IMR-90 (cell line): ENCODE data around the gene FLYWCH1. TPM values are rescaled to one million over a fixed set of nuclear protein-coding genes. Genes with fewer than 3 reads are reported as not detected.
A peak's percentile ranks its signal among the peaks of the same experiment; 100 is the strongest.

Source experiments
- ATAC-seq: fragments of 200-7000 bp; cut with Tn5 transposase; 2 replicates; pipeline ENCODE4 v1.9.1; 2020; ENCODE audit warnings: low read depth, mild to moderate bottlenecking, moderate library complexity
- BruUV-seq: library from RNA; stranded (reverse); fragments of 400-500 nt; replicated peaks from 2 replicates; lab custom pipeline; 2021; lab: Mats Ljungman, UMichigan
- CTCF ChIA-PET: fragments of 300-600 bp; formaldehyde crosslinking; extraction: SDS; loops from one replicate; lab custom pipeline; 2021; ENCODE audit warnings: antibody characterized with exemption; lab: Yijun Ruan, JAX
- POLR2A ChIA-PET: fragments of 300-600 bp; sonication (Branson Sonifier 250); formaldehyde crosslinking; loops from one replicate; lab custom pipeline; 2022; ENCODE audit warnings: antibody characterized with exemption; ENCODE audit not compliant: unreplicated experiment; lab: Charles Lee
- DNase-seq: peaks from one replicate; pipeline ENCODE4 v3.0.0; 2013
- H2AFZ ChIP-seq: replicated peaks from 2 replicates; pipeline ENCODE3; 2013; ENCODE audit warnings: low read length, mild to moderate bottlenecking; ENCODE audit not compliant: poor library complexity
- H2AK5ac ChIP-seq: 2 replicates; pipeline ENCODE4 v1.6.1; 2013; ENCODE audit warnings: low read depth, low read length, inconsistent platforms
- H2AK9ac ChIP-seq: replicated peaks from 2 replicates; pipeline ENCODE3; 2013; ENCODE audit warnings: mild to moderate bottlenecking, low read depth, low read length, moderate library complexity; ENCODE audit not compliant: poor library complexity
- H2BK120ac ChIP-seq: 2 replicates; pipeline ENCODE4 v1.6.1; 2013; ENCODE audit warnings: low read depth, low read length, inconsistent platforms
- H2BK15ac ChIP-seq: 3 replicates; pipeline ENCODE4 v1.6.1; 2013; ENCODE audit warnings: low read depth, low read length, inconsistent platforms
- H2BK20ac ChIP-seq: 2 replicates; pipeline ENCODE4 v1.6.1; 2013; ENCODE audit warnings: low read depth, mild to moderate bottlenecking, inconsistent platforms, low read length, moderate library complexity
- H2BK5ac ChIP-seq: 2 replicates; pipeline ENCODE4 v1.6.1; 2013; ENCODE audit warnings: mild to moderate bottlenecking, low read depth, low read length, inconsistent platforms; ENCODE audit not compliant: poor library complexity, severe bottlenecking
- H3K14ac ChIP-seq: replicated peaks from 2 replicates; pipeline ENCODE4 v1.6.1; 2013; ENCODE audit warnings: low read depth, low read length, inconsistent platforms
- H3K18ac ChIP-seq: 2 replicates; pipeline ENCODE4 v1.6.1; 2013; ENCODE audit warnings: low read depth, low read length, control low read depth
- H3K23ac ChIP-seq: 2 replicates; pipeline ENCODE4 v1.6.1; 2013; ENCODE audit warnings: low read depth, low read length, inconsistent platforms
- H3K27ac ChIP-seq: 2 replicates; pipeline ENCODE4 v1.5.1; 2013; ENCODE audit warnings: mild to moderate bottlenecking, control low read depth, low read length; ENCODE audit not compliant: insufficient read depth
- H3K27me3 ChIP-seq: 2 replicates; pipeline ENCODE4 v1.6.1; 2013; ENCODE audit warnings: low read length; ENCODE audit not compliant: control insufficient read depth, insufficient read depth
- H3K36me3 ChIP-seq: 2 replicates; pipeline ENCODE4 v1.6.1; 2013; ENCODE audit warnings: low read length, mixed read lengths; ENCODE audit not compliant: control insufficient read depth, insufficient read depth
- H3K4ac ChIP-seq: 2 replicates; pipeline ENCODE4 v1.6.1; 2013; ENCODE audit warnings: low read depth, low read length, inconsistent platforms
- H3K4me1 ChIP-seq: 2 replicates; pipeline ENCODE4 v1.6.1; 2013; ENCODE audit warnings: low read length, mixed read lengths; ENCODE audit not compliant: control insufficient read depth, insufficient read depth
- H3K4me2 ChIP-seq: 2 replicates; pipeline ENCODE4 v1.6.1; 2013; ENCODE audit warnings: low read depth, mild to moderate bottlenecking, control low read depth, low read length, moderate library complexity
- H3K4me3 ChIP-seq: 2 replicates; pipeline ENCODE4 v1.5.1; 2013; ENCODE audit warnings: low read depth, mild to moderate bottlenecking, control low read depth, low read length, moderate library complexity; ENCODE audit not compliant: insufficient read depth
- H3K56ac ChIP-seq: 2 replicates; pipeline ENCODE4 v1.6.1; 2013; ENCODE audit warnings: low read length, inconsistent platforms; ENCODE audit not compliant: insufficient read depth; ENCODE audit errors: extremely low read depth
- H3K79me1 ChIP-seq, 2 experiments: 2 replicates each; pipeline ENCODE4 v1.6.1; 2013; ENCODE audit warnings: low read length in 2 of 2, inconsistent platforms in 1 of 2, low read depth in 1 of 2
- H3K9ac ChIP-seq: 2 replicates; pipeline ENCODE4 v1.6.1; 2013; ENCODE audit warnings: low read depth, low read length, control low read depth
- H3K9me1 ChIP-seq: 2 replicates; pipeline ENCODE4 v1.6.1; 2013; ENCODE audit warnings: low read length, inconsistent platforms; ENCODE audit not compliant: insufficient read depth
- H3K9me3 ChIP-seq: 2 replicates; pipeline ENCODE4 v1.6.1; 2013; ENCODE audit warnings: low read length; ENCODE audit not compliant: control insufficient read depth, insufficient read depth
- H4K20me1 ChIP-seq: 2 replicates; pipeline ENCODE4 v1.6.1; 2013; ENCODE audit warnings: low read length, inconsistent platforms; ENCODE audit not compliant: insufficient read depth
- H4K5ac ChIP-seq: 2 replicates; pipeline ENCODE4 v1.6.1; 2013; ENCODE audit warnings: mild to moderate bottlenecking, low read depth, low read length, control low read depth
- H4K8ac ChIP-seq, 2 experiments: 2 replicates each; pipeline ENCODE4 v1.6.1; 2013; ENCODE audit warnings: low read depth in 2 of 2, low read length in 2 of 2, control low read depth in 1 of 2, inconsistent platforms in 1 of 2
- H4K91ac ChIP-seq: 2 replicates; pipeline ENCODE4 v1.6.1; 2013; ENCODE audit warnings: low read depth, low read length, inconsistent platforms; ENCODE audit not compliant: insufficient read depth
- BHLHE40 ChIP-seq: fragments of 150-350 bp; IDR thresholded peaks from 2 replicates; pipeline ENCODE4 v1.6.1; 2016; ENCODE audit warnings: mild to moderate bottlenecking, low read depth, low read length
- MXI1 ChIP-seq: IDR thresholded peaks from 2 replicates; pipeline ENCODE4 v1.6.1; 2012; ENCODE audit warnings: low read depth, mild to moderate bottlenecking, low read length, moderate library complexity, borderline replicate concordance
- RAD21 ChIP-seq: IDR thresholded peaks from 2 replicates; pipeline ENCODE4 v1.6.1; 2012; ENCODE audit warnings: low read length, improper control_type of control experiment
- RFX5 ChIP-seq: IDR thresholded peaks from 2 replicates; pipeline ENCODE4 v1.8.0; 2012; ENCODE audit warnings: low read depth, mild to moderate bottlenecking, low read length, moderate library complexity
- SMC3 ChIP-seq: fragments of 150-350 bp; IDR thresholded peaks from 2 replicates; pipeline ENCODE4 v1.6.1; 2016; ENCODE audit warnings: low read depth, mild to moderate bottlenecking, antibody characterized with exemption, low read length, moderate library complexity
- WGBS, 2 experiments: methylation state at CpG; one replicate each; pipeline versions ENCODE4 v1.1.5 to v1.1.7; 2013; ENCODE audit warnings: missing lambda C conversion rate in 2 of 2; ENCODE audit not compliant: insufficient read length in 1 of 2; ENCODE audit errors: extremely low coverage in 2 of 2; 5-methylcytosine and 5-hydroxymethylcytosine counted together
- dilution Hi-C: fragments of 300-500 bp; cut with HindIII; formaldehyde crosslinking; loops from one replicate; pipeline ENCODE4 v1.14.3; 2018; ENCODE audit warnings: low sequenced_read_pairs; ENCODE audit not compliant: unreplicated experiment
- in situ Hi-C: fragments of 300-500 bp; cut with MboI; formaldehyde crosslinking; loops from 3 replicates; pipeline ENCODE4 v1.14.3; 2019; ENCODE audit warnings: low sequenced_read_pairs, inconsistent platforms, mixed read lengths
- intact Hi-C: fragments of 100-400 bp; cut with micrococcal nuclease; formaldehyde crosslinking; loops from 2 replicates; pipeline ENCODE4 v1.10.0; 2022
- polyA plus RNA-seq, 3 experiments: library from polyadenylated mRNA; depleted of rRNA; stranded (reverse); fragments of >200 nt; gene quantifications; 2 replicates each; pipeline ENCODE4 v1.2.3, GENCODE V29; 2012; ENCODE audit warnings: low replicate concordance in 1 of 3
- total RNA-seq: library from RNA; depleted of rRNA; stranded (reverse); fragments of >200 nt; gene quantifications from 2 replicates; pipeline ENCODE4 v1.2.3, GENCODE V29; 2012
- TF ChIP-seq, protein P1 (sequence below): conservative IDR thresholded peaks from 2 replicates; pipeline ENCODE4 v1.5.1; 2012; ENCODE audit warnings: mild to moderate bottlenecking, low read depth, low read length, improper control_type of control experiment
- TF ChIP-seq, protein P2 (sequence below): fragments of 150-350 bp; IDR thresholded peaks from 2 replicates; pipeline ENCODE4 v1.6.1; 2017; ENCODE audit warnings: mild to moderate bottlenecking, antibody characterized with exemption, low read length, low read depth

The FLYWCH1 gene
- total and polyA plus RNA-seq, 2 of the 4 experiments (the other 2 are of a cell fraction), result 14.3 to 25.2 TPM

DNA sequence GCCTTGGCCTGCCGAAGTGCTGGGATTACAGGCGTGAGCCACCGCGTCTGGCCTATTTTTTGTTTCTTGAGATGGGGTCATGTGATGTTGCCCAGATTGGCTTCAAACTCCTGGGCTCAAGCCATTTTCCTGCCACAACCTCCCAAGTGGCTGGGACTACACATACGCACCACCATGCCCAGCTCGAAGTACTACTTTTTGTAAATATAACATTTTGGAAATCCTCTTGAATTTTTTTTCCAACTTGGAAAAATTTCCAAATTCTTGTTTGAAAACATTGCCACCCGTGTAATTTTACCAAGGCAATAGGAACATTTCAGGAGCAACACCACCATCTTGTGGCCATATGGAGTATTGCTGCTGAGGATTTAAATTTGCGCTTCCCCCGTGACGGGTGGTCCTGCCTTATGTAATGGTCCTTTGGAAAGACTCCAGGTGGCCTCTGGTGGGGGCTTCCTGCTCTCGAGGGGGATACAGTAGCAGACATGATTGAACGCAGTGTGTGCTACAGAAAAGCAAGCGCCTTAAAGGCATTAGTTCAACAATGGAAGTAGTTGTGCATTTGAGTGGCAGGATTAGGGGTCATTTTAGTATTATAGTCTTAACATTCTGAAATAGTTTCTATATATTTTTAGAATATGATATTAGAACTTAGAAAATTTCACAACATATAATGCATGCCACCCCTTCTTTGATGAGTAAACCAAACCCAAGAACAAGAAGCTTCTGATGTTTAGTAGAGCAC is 8.0 kb downstream of the FLYWCH1 start:
- H2AK5ac ChIP-seq, result no peak overlapping the region
- H3K18ac ChIP-seq, result no peak overlapping the region
- no TSS peak for BruUV-seq
- H4K8ac ChIP-seq, result no peak overlapping the region
- peaks cover 5% of the 10 kb centered on the region; the same call in 1 of the 2 replicates for H4K20me1 ChIP-seq
- no peak overlapping the region for H2BK20ac ChIP-seq
- no peak overlapping the region for H3K27ac ChIP-seq
- TF ChIP-seq, protein P1, sequence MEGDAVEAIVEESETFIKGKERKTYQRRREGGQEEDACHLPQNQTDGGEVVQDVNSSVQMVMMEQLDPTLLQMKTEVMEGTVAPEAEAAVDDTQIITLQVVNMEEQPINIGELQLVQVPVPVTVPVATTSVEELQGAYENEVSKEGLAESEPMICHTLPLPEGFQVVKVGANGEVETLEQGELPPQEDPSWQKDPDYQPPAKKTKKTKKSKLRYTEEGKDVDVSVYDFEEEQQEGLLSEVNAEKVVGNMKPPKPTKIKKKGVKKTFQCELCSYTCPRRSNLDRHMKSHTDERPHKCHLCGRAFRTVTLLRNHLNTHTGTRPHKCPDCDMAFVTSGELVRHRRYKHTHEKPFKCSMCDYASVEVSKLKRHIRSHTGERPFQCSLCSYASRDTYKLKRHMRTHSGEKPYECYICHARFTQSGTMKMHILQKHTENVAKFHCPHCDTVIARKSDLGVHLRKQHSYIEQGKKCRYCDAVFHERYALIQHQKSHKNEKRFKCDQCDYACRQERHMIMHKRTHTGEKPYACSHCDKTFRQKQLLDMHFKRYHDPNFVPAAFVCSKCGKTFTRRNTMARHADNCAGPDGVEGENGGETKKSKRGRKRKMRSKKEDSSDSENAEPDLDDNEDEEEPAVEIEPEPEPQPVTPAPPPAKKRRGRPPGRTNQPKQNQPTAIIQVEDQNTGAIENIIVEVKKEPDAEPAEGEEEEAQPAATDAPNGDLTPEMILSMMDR, result peak; percentile 91
- TF ChIP-seq RAD21, result peak; percentile 86
- TF ChIP-seq, protein P2, sequence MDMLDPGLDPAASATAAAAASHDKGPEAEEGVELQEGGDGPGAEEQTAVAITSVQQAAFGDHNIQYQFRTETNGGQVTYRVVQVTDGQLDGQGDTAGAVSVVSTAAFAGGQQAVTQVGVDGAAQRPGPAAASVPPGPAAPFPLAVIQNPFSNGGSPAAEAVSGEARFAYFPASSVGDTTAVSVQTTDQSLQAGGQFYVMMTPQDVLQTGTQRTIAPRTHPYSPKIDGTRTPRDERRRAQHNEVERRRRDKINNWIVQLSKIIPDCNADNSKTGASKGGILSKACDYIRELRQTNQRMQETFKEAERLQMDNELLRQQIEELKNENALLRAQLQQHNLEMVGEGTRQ, result peak; percentile 88
- TF ChIP-seq SMC3, result peak; percentile 67
- no peak for TF ChIP-seq MXI1
- no peak for TF ChIP-seq BHLHE40
- TF ChIP-seq RFX5, result no peak
- peaks cover 5% of the 10 kb centered on the region for H3K4me1 ChIP-seq
- dilution Hi-C loops, result no loop called here
- H2BK120ac ChIP-seq, result no peak overlapping the region
- H4K5ac ChIP-seq, result no peak overlapping the region
- H2AFZ ChIP-seq, result peak overlapping the region; percentile 35
- H3K4ac ChIP-seq, result no peak overlapping the region
- no peak overlapping the region for H3K14ac ChIP-seq
- ChIA-PET POLR2A (no interaction called here), CTCF (interaction anchor here (0.6 to 0.9 kb wide), 2 partner anchors 81 to 147 kb away, joined by 3 read pairs; no protein-coding TSS in a partner anchor)
- H3K56ac ChIP-seq, result no peak overlapping the region
- H3K9ac ChIP-seq, result no peak overlapping the region
- H4K91ac ChIP-seq, result no peak overlapping the region
- H3K4me2 ChIP-seq, result no peak overlapping the region
- no peak overlapping the region for H2BK15ac ChIP-seq
- H2BK5ac ChIP-seq, result no peak overlapping the region
- no peaks in the 10 kb centered on the region for H3K9me1 ChIP-seq
- peaks cover 5 to 38% of the 10 kb centered on the region in 2 experiments; a peak in 3 of 4 replicates for H3K79me1 ChIP-seq
- no peak overlapping the region for H3K23ac ChIP-seq
- DNase-seq, result peak; percentile 74
- no peak overlapping the region for H2AK9ac ChIP-seq
- intact Hi-C loops, result loop anchor here (1.0 to 2.0 kb wide), 3 partner anchors 15 to 81 kb away; no protein-coding TSS in a partner anchor
- H3K4me3 ChIP-seq, result no peak overlapping the region
- ATAC-seq, result peak; percentile 86
- H3K27me3 ChIP-seq, result no peaks in the 10 kb centered on the region
- H3K9me3 ChIP-seq, result no peaks in the 10 kb centered on the region
- in situ Hi-C loops, result loop anchor here (5.0 to 10.0 kb wide), 2 partner anchors 42 to 85 kb away; partner anchors contain the start of gene ZG16B
- H3K36me3 ChIP-seq, result peaks cover 19% of the 10 kb centered on the region
- WGBS, 2 experiments, result no CpG with 5 or more reads among the region's 13 CpGs
